K562 (cell line): ENCODE data around the gene TIMM44. TPM values are rescaled to one million over a fixed set of nuclear protein-coding genes. Genes with fewer than 3 reads are reported as not detected.

ENCODE experiments used
- DNMT1 ChIP-seq: fragments of 450-650 bp; IDR thresholded peaks from 2 replicates; pipeline ENCODE4 v1.6.1; 2016; ENCODE audit warnings: antibody characterized with exemption, mild to moderate bottlenecking
- ETV6 ChIP-seq, 3 experiments: fragments of 150-350 bp in 1 of 3; sonication (generic) in 1 of 3; formaldehyde crosslinking in 1 of 3; IDR thresholded peaks; 2 replicates each; pipeline versions ENCODE4 v1.6.1 to v1.8.0; 2014 to 2022; ENCODE audit warnings: borderline replicate concordance in 2 of 3, low read depth in 2 of 3, antibody characterized with exemption in 1 of 3, low read length in 1 of 3, mild to moderate bottlenecking in 1 of 3, missing genetic modification reagents in 1 of 3
- GTF2F1 ChIP-seq: IDR thresholded peaks from 2 replicates; pipeline ENCODE4 v1.6.1; 2011; ENCODE audit warnings: low read depth, low read length, improper control_type of control experiment
- HNRNPLL ChIP-seq: fragments of 200-400 bp; formaldehyde crosslinking; IDR thresholded peaks from 2 replicates; pipeline ENCODE4 v1.6.1; 2017; ENCODE audit warnings: low read length, low read depth, mild to moderate bottlenecking; ENCODE audit not compliant: poor library complexity, severe bottlenecking
- MCM3 ChIP-seq: fragments of 450-650 bp; IDR thresholded peaks from 2 replicates; pipeline ENCODE4 v1.6.1; 2016
- NONO ChIP-seq, 2 experiments: fragments of 200-400 bp in 1 of 2; fragments of 450-650 bp in 1 of 2; formaldehyde crosslinking in 1 of 2; IDR thresholded peaks; 2 replicates each; pipeline ENCODE4 v1.6.1; 2017; ENCODE audit warnings: low read depth in 2 of 2, mild to moderate bottlenecking in 2 of 2, moderate library complexity in 2 of 2, low read length in 1 of 2
- NR2F6 ChIP-seq: fragments of 450-650 bp; formaldehyde crosslinking; IDR thresholded peaks from 2 replicates; pipeline ENCODE4 v1.4.0; 2020; ENCODE audit warnings: mild to moderate bottlenecking
- RBM34 ChIP-seq: fragments of 200-400 bp; formaldehyde crosslinking; IDR thresholded peaks from 2 replicates; pipeline ENCODE4 v1.6.1; 2018; ENCODE audit warnings: low read length, borderline replicate concordance; ENCODE audit not compliant: insufficient read depth
- SMARCA5 ChIP-seq: fragments of 450-650 bp; IDR thresholded peaks from 2 replicates; pipeline ENCODE4 v1.6.1; 2016
- SNIP1 ChIP-seq: fragments of 450-650 bp; IDR thresholded peaks from 2 replicates; pipeline ENCODE4 v1.7.1; 2017; ENCODE audit warnings: low read depth, mild to moderate bottlenecking
- polyA plus RNA-seq, 8 experiments: library from polyadenylated mRNA; depleted of rRNA in 4 of 8; stranded (reverse) in 5 of 8; unstranded in 3 of 8; fragments of >200 nt; fragmentation: Nextera tagmentation in 2 of 8; fragmentation: Illumina TruSeq in 1 of 8; extraction: Ambion mirVana in 2 of 8; extraction: Trizol in 1 of 8; gene quantifications; 2 replicates each; pipeline versions ENCODE4 v1.2.1 to v1.2.3, GENCODE V29; 2011 to 2014; ENCODE audit warnings: inconsistent platforms in 1 of 8, missing spikeins in 1 of 8
- total RNA-seq, 7 experiments: library from RNA; depleted of rRNA in 6 of 7; stranded (reverse); fragments of >200 nt in 6 of 7; fragmentation: Illumina TruSeq in 2 of 7; extraction: Trizol in 2 of 7; gene quantifications; 2 replicates each; pipeline versions ENCODE4 v1.2.1 to v1.2.3, GENCODE V29; 2011 to 2021; ENCODE audit warnings: low replicate concordance in 1 of 7
- TF ChIP-seq, protein P1 (sequence below): sonication (generic); formaldehyde crosslinking; IDR thresholded peaks from 2 replicates; pipeline ENCODE4 v1.8.0; 2022; ENCODE audit warnings: mild to moderate bottlenecking, missing genetic modification reagents
- TF ChIP-seq, protein P2 (sequence below): fragments of 450-650 bp; formaldehyde crosslinking; IDR thresholded peaks from 2 replicates; pipeline ENCODE4 v1.4.0; 2022; ENCODE audit warnings: mild to moderate bottlenecking, moderate library complexity
- TF ChIP-seq, protein P3 (sequence below): fragments of 450-650 bp; IDR thresholded peaks from 2 replicates; pipeline ENCODE4 v1.6.1; 2016
- TF ChIP-seq, protein P4 (sequence below): fragments of 200-800 bp; sonication (Bioruptor generic); IDR thresholded peaks from 2 replicates; pipeline ENCODE4 v1.6.1; 2017; ENCODE audit warnings: missing genetic modification characterization, missing compliant biosample characterization
- TF ChIP-seq, protein P5 (sequence below): fragments of 450-650 bp; formaldehyde crosslinking; IDR thresholded peaks from 2 replicates; pipeline ENCODE4 v1.4.0; 2022; ENCODE audit warnings: missing genetic modification characterization
- TF ChIP-seq, protein P6 (sequence below): sonication (generic); formaldehyde crosslinking; IDR thresholded peaks from 2 replicates; pipeline ENCODE4 v1.4.0; 2020; ENCODE audit warnings: mild to moderate bottlenecking, missing genetic modification reagents

Gene TIMM44
- total and polyA plus RNA-seq, 9 of the 15 experiments (the other 6 are each of a cell fraction or from before 2014, with no cell fraction given) = 10.3 to 231 (median 89.3) TPM

DNA sequence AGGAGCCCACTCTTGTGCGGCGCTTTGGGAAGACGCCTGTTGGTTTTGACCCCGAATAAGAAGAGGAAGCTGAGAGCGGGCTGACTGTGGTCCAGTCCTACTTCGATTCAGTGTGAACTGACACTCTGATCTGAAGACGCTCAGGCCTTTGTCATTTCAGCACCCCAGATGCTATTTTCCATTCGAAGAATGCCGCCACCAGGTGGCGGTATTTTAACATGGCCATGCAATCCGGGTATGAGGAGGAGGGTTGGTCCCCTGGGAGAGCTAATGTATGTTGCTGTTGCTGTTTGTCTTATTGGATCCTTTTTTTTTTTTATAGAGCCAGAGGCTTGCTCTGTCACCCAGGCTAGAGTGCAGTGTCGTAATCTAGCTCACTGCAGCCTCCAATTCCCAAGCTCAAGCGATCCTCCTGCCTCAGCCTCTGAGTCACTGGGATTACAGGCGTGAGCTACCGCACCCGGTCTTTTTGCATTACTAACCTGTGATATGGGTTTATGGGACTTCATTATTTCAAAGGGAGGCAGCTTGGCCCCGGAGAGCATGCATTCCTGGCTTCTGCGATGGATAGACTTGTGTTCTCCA lies 803 bp upstream of the TIMM44 start (continued):
- TF ChIP-seq, protein P1, sequence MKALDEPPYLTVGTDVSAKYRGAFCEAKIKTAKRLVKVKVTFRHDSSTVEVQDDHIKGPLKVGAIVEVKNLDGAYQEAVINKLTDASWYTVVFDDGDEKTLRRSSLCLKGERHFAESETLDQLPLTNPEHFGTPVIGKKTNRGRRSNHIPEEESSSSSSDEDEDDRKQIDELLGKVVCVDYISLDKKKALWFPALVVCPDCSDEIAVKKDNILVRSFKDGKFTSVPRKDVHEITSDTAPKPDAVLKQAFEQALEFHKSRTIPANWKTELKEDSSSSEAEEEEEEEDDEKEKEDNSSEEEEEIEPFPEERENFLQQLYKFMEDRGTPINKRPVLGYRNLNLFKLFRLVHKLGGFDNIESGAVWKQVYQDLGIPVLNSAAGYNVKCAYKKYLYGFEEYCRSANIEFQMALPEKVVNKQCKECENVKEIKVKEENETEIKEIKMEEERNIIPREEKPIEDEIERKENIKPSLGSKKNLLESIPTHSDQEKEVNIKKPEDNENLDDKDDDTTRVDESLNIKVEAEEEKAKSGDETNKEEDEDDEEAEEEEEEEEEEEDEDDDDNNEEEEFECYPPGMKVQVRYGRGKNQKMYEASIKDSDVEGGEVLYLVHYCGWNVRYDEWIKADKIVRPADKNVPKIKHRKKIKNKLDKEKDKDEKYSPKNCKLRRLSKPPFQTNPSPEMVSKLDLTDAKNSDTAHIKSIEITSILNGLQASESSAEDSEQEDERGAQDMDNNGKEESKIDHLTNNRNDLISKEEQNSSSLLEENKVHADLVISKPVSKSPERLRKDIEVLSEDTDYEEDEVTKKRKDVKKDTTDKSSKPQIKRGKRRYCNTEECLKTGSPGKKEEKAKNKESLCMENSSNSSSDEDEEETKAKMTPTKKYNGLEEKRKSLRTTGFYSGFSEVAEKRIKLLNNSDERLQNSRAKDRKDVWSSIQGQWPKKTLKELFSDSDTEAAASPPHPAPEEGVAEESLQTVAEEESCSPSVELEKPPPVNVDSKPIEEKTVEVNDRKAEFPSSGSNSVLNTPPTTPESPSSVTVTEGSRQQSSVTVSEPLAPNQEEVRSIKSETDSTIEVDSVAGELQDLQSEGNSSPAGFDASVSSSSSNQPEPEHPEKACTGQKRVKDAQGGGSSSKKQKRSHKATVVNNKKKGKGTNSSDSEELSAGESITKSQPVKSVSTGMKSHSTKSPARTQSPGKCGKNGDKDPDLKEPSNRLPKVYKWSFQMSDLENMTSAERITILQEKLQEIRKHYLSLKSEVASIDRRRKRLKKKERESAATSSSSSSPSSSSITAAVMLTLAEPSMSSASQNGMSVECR (CRISPR knock-in tag) = peak; percentile 65
- TF ChIP-seq RBM34 (no peak), NR2F6 (CRISPR knock-in tag) (0 out of 2 replicates have a peak, but pooled peaks have one; percentile 37), HNRNPLL (no peak), GTF2F1 (0 out of 2 replicates have a peak, but pooled peaks have one; percentile 18), SMARCA5 (peak; percentile 77), ETV6 (IDR thresholded peaks at IDR 0.05; ENCODE audit: borderline replicate concordance in 1 of 2, low read depth in 2 of 2, low read length in 1 of 2) (no peak), ETV6 (CRISPR knock-in tag; IDR thresholded peaks at IDR 0.05; ENCODE audit: borderline replicate concordance) (no peak), NONO (IDR thresholded peaks at IDR 0.05; ENCODE audit: low read depth in 2 of 2, low read length in 1 of 2) (no peak), DNMT1 (no peak), SNIP1 (no peak), MCM3 (no peak)
- TF ChIP-seq, protein P2, sequence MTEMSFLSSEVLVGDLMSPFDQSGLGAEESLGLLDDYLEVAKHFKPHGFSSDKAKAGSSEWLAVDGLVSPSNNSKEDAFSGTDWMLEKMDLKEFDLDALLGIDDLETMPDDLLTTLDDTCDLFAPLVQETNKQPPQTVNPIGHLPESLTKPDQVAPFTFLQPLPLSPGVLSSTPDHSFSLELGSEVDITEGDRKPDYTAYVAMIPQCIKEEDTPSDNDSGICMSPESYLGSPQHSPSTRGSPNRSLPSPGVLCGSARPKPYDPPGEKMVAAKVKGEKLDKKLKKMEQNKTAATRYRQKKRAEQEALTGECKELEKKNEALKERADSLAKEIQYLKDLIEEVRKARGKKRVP (CRISPR knock-in tag) = no peak
- TF ChIP-seq, protein P3, sequence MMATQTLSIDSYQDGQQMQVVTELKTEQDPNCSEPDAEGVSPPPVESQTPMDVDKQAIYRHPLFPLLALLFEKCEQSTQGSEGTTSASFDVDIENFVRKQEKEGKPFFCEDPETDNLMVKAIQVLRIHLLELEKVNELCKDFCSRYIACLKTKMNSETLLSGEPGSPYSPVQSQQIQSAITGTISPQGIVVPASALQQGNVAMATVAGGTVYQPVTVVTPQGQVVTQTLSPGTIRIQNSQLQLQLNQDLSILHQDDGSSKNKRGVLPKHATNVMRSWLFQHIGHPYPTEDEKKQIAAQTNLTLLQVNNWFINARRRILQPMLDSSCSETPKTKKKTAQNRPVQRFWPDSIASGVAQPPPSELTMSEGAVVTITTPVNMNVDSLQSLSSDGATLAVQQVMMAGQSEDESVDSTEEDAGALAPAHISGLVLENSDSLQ = no peak
- TF ChIP-seq, protein P4, sequence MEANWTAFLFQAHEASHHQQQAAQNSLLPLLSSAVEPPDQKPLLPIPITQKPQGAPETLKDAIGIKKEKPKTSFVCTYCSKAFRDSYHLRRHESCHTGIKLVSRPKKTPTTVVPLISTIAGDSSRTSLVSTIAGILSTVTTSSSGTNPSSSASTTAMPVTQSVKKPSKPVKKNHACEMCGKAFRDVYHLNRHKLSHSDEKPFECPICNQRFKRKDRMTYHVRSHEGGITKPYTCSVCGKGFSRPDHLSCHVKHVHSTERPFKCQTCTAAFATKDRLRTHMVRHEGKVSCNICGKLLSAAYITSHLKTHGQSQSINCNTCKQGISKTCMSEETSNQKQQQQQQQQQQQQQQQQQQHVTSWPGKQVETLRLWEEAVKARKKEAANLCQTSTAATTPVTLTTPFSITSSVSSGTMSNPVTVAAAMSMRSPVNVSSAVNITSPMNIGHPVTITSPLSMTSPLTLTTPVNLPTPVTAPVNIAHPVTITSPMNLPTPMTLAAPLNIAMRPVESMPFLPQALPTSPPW = no peak
- TF ChIP-seq, protein P5, sequence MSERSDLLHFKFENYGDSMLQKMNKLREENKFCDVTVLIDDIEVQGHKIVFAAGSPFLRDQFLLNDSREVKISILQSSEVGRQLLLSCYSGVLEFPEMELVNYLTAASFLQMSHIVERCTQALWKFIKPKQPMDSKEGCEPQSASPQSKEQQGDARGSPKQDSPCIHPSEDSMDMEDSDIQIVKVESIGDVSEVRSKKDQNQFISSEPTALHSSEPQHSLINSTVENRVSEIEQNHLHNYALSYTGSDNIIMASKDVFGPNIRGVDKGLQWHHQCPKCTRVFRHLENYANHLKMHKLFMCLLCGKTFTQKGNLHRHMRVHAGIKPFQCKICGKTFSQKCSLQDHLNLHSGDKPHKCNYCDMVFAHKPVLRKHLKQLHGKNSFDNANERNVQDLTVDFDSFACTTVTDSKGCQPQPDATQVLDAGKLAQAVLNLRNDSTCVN (CRISPR knock-in tag) = no peak
- TF ChIP-seq, protein P6, sequence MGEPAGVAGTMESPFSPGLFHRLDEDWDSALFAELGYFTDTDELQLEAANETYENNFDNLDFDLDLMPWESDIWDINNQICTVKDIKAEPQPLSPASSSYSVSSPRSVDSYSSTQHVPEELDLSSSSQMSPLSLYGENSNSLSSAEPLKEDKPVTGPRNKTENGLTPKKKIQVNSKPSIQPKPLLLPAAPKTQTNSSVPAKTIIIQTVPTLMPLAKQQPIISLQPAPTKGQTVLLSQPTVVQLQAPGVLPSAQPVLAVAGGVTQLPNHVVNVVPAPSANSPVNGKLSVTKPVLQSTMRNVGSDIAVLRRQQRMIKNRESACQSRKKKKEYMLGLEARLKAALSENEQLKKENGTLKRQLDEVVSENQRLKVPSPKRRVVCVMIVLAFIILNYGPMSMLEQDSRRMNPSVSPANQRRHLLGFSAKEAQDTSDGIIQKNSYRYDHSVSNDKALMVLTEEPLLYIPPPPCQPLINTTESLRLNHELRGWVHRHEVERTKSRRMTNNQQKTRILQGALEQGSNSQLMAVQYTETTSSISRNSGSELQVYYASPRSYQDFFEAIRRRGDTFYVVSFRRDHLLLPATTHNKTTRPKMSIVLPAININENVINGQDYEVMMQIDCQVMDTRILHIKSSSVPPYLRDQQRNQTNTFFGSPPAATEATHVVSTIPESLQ = no peak
